SK-N-SH treated with all-trans-retinoic acid at 6 μM for 48 hours (cell line): ENCODE results near the gene PPOX.

Experiments
- ATAC-seq: fragments of 200-7000 bp; cut with Tn5 transposase; 3 replicates; pipeline ENCODE4 v1.9.1; 2020; ENCODE audit warnings: mild to moderate bottlenecking, moderate library complexity
- ARNTL ChIP-seq: fragments of 450-650 bp; formaldehyde crosslinking; IDR thresholded peaks from 2 replicates; pipeline ENCODE4 v1.5.0; 2020; ENCODE audit warnings: low read depth, mild to moderate bottlenecking, moderate library complexity, borderline replicate concordance
- BACH2 ChIP-seq: fragments of 250-450 bp; sonication (Bioruptor Pico); IDR thresholded peaks from 2 replicates; pipeline ENCODE4 v1.9.0; 2021; ENCODE audit warnings: mild to moderate bottlenecking, borderline replicate concordance
- CSDC2 ChIP-seq: fragments of 250-450 bp; sonication (Bioruptor Pico); IDR thresholded peaks from 2 replicates; pipeline ENCODE4 v1.5.0; 2020; ENCODE audit warnings: mild to moderate bottlenecking, moderate library complexity
- ESRRG ChIP-seq: fragments of 250-450 bp; sonication (Bioruptor Pico); IDR thresholded peaks from 2 replicates; pipeline ENCODE4 v1.6.1; 2021; ENCODE audit warnings: mild to moderate bottlenecking
- GLIS3 ChIP-seq: fragments of 250-450 bp; sonication (Bioruptor Pico); IDR thresholded peaks from 2 replicates; pipeline ENCODE4 v1.5.0; 2020; ENCODE audit warnings: mild to moderate bottlenecking, moderate library complexity
- ISL1 ChIP-seq: fragments of 250-450 bp; sonication (Bioruptor Pico); IDR thresholded peaks from 2 replicates; pipeline ENCODE4 v2.1.2; 2022; ENCODE audit warnings: mild to moderate bottlenecking, moderate library complexity
- OSR1 ChIP-seq: fragments of 250-450 bp; sonication (Bioruptor Pico); IDR thresholded peaks from 2 replicates; pipeline ENCODE4 v1.8.0; 2022; ENCODE audit warnings: moderate library complexity, mild to moderate bottlenecking, inconsistent platforms
- PATZ1 ChIP-seq: fragments of 250-450 bp; sonication (Bioruptor Pico); IDR thresholded peaks from 2 replicates; pipeline ENCODE4 v1.8.0; 2020; ENCODE audit warnings: mild to moderate bottlenecking, moderate library complexity, borderline replicate concordance
- POU6F1 ChIP-seq: fragments of 250-450 bp; sonication (Bioruptor Pico); IDR thresholded peaks from 2 replicates; pipeline ENCODE4 v1.8.0; 2021; ENCODE audit warnings: low read depth, mild to moderate bottlenecking, moderate library complexity, borderline replicate concordance
- RARB ChIP-seq: fragments of 250-450 bp; sonication (Bioruptor Pico); IDR thresholded peaks from 2 replicates; pipeline ENCODE4 v1.8.0; 2021; ENCODE audit warnings: mild to moderate bottlenecking, moderate library complexity
- TCF4 ChIP-seq: fragments of 250-450 bp; sonication (Bioruptor Pico); IDR thresholded peaks from 2 replicates; pipeline ENCODE4 v1.8.0; 2021; ENCODE audit warnings: mild to moderate bottlenecking, moderate library complexity, borderline replicate concordance
- TOX ChIP-seq: fragments of 250-450 bp; sonication (Bioruptor Pico); IDR thresholded peaks from 2 replicates; pipeline ENCODE4 v1.8.0; 2021; ENCODE audit warnings: mild to moderate bottlenecking, moderate library complexity, borderline replicate concordance
- ZFP3 ChIP-seq: fragments of 250-450 bp; sonication (Bioruptor Pico); IDR thresholded peaks from 2 replicates; pipeline ENCODE4 v1.5.0; 2020; ENCODE audit warnings: mild to moderate bottlenecking, moderate library complexity
- ZFP30 ChIP-seq: fragments of 450-650 bp; formaldehyde crosslinking; IDR thresholded peaks from 2 replicates; pipeline ENCODE4 v1.5.0; 2022; ENCODE audit warnings: mild to moderate bottlenecking, moderate library complexity
- ZNF565 ChIP-seq: fragments of 450-650 bp; formaldehyde crosslinking; conservative IDR thresholded peaks from 2 replicates; pipeline ENCODE4 v1.5.0; 2020; ENCODE audit warnings: low read depth, mild to moderate bottlenecking, moderate library complexity
- ZNF8 ChIP-seq: fragments of 450-650 bp; formaldehyde crosslinking; IDR thresholded peaks from 2 replicates; pipeline ENCODE4 v1.5.0; 2020; ENCODE audit warnings: mild to moderate bottlenecking, moderate library complexity
- TF ChIP-seq, protein P1 (sequence below): fragments of 250-450 bp; sonication (Bioruptor Pico); IDR thresholded peaks from 2 replicates; pipeline ENCODE4 v1.5.1; 2021; ENCODE audit warnings: mild to moderate bottlenecking, moderate library complexity
- TF ChIP-seq, protein P2 (sequence below): fragments of 250-450 bp; sonication (Bioruptor Pico); IDR thresholded peaks from 2 replicates; pipeline ENCODE4 v1.5.0; 2020; ENCODE audit warnings: mild to moderate bottlenecking, moderate library complexity

The PPOX gene

GRCh38 chr1:161198897-161199431 lies 32.7 kb downstream of the PPOX start, which contains the start of gene ADAMTS4 (continued):
- no peak for TF ChIP-seq ARNTL (CRISPR knock-in tag)
- no peak for TF ChIP-seq OSR1

DNA sequence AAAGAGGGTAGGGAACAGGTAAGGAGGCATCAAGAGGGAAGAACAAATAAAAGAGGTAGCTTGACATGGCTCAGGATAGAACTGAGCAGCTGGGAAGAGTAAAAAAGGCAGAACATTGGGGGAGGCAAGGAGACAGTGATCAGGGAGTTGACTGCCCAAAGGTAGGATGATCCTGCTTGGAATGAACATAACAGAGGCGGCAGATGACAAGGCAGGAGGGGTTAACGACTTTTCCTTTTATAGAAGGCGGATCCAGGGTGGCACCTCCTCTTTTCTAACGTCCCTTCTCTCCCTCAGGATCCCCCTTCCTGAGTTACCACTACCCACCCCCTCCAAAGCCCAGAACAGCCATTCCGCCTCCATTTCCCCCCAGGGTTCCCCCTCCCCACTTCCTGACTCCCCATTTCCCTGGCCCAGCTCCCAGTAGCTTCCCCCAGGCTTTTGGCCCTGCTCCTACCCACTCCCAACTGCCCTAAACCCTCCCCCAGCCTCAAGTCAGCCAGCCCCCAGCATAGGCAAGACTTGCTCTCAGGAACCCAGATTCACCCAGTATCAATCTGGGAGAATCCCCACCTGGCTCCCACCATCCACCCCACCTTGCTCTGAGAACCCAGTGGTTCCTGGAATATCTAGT lies 33.4 kb downstream of the PPOX start:
- no peak for ATAC-seq
- TF ChIP-seq TOX, result no peak
- TF ChIP-seq, protein P1, sequence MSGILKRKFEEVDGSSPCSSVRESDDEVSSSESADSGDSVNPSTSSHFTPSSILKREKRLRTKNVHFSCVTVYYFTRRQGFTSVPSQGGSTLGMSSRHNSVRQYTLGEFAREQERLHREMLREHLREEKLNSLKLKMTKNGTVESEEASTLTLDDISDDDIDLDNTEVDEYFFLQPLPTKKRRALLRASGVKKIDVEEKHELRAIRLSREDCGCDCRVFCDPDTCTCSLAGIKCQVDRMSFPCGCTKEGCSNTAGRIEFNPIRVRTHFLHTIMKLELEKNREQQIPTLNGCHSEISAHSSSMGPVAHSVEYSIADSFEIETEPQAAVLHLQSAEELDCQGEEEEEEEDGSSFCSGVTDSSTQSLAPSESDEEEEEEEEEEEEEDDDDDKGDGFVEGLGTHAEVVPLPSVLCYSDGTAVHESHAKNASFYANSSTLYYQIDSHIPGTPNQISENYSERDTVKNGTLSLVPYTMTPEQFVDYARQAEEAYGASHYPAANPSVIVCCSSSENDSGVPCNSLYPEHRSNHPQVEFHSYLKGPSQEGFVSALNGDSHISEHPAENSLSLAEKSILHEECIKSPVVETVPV (CRISPR knock-in tag), result no peak

DNA sequence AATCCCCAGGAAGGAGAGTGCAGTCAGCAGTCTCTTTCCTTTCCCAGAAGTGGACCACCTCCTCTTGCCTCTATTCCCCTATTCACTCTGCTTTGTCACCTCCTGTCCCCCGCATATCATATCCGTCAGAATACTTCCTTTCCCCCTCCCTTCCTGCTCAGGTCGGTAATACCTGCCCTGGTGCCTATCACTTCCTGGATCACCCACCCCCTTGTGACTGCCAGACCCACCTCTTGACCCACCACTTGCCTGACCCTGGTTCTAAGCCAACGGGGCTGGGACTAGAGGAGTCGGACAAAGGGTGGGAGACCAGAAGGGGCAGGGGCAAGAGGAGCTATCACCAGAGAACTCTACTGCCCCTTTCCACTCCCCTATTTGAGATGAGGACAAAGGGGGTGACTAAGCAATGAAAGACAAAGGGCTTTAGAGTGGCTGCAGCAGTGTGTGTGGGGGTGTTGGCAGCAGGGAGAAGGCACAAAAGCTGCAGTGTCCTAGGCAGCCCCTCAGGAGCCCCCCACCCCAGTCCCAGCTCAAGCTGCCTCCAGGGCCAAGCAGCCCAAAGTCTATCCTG lies 34.3 kb downstream of the PPOX start:
- no peak for TF ChIP-seq OSR1
- no peak for TF ChIP-seq CSDC2 (CRISPR knock-in tag)
- TF ChIP-seq, protein P2, sequence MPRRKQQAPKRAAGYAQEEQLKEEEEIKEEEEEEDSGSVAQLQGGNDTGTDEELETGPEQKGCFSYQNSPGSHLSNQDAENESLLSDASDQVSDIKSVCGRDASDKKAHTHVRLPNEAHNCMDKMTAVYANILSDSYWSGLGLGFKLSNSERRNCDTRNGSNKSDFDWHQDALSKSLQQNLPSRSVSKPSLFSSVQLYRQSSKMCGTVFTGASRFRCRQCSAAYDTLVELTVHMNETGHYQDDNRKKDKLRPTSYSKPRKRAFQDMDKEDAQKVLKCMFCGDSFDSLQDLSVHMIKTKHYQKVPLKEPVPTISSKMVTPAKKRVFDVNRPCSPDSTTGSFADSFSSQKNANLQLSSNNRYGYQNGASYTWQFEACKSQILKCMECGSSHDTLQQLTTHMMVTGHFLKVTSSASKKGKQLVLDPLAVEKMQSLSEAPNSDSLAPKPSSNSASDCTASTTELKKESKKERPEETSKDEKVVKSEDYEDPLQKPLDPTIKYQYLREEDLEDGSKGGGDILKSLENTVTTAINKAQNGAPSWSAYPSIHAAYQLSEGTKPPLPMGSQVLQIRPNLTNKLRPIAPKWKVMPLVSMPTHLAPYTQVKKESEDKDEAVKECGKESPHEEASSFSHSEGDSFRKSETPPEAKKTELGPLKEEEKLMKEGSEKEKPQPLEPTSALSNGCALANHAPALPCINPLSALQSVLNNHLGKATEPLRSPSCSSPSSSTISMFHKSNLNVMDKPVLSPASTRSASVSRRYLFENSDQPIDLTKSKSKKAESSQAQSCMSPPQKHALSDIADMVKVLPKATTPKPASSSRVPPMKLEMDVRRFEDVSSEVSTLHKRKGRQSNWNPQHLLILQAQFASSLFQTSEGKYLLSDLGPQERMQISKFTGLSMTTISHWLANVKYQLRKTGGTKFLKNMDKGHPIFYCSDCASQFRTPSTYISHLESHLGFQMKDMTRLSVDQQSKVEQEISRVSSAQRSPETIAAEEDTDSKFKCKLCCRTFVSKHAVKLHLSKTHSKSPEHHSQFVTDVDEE (CRISPR knock-in tag), result no peak
- TF ChIP-seq ZNF565 (CRISPR knock-in tag), result no peak
- no peak for TF ChIP-seq ZFP3 (CRISPR knock-in tag)
- no peak for TF ChIP-seq TCF4 (CRISPR knock-in tag)
- no peak for TF ChIP-seq TOX
- no peak for TF ChIP-seq GLIS3 (CRISPR knock-in tag)
- TF ChIP-seq POU6F1 (CRISPR knock-in tag), result no peak
- no peak for TF ChIP-seq ESRRG (CRISPR knock-in tag)
- TF ChIP-seq, protein P1 (CRISPR knock-in tag), result no peak
- TF ChIP-seq RARB (CRISPR knock-in tag), result no peak
- TF ChIP-seq BACH2 (CRISPR knock-in tag), result no peak
- no peak for ATAC-seq

DNA sequence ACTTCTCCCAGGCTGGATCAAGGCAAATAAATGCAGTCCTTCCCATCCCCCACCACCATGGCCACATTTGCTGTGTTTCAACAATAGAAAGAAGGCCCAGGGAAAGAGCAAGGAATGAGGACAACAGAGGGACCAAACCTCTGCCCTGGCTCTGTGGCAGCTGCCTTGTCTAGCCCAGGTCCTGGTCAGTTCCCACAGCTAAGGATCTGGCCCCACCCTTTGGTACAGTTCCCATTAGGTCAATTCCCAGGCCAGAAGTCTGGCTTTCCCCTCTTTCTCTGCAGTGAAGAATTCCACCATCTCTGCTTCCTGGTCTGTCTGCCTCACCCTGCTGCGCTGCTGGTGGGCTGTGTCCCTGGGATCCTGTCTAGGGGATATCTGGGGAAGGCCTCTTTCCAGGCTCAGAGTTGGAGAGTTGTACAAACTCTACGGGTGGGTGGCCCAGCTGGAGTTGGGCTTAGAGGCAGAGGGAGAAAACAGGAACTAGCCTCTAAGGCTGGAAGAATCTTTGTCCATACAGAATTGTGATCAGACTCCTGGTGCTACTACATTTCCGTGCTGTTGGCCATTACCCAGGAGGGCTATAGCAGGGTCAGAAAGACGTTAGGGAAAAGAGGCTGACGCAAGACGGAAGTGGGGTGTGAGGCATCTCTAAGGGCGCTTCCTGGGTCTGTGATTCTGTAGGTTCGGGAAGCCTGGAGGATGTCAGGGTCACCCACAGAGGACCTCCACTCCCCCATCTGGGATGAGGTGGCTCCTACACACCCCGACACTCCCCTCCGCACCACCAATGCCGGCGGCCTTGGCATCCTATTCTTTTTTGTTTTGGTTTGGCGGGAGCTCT lies 35.0 kb downstream of the PPOX start:
- no peak for TF ChIP-seq ZFP3 (CRISPR knock-in tag)
- TF ChIP-seq BACH2 (CRISPR knock-in tag), result no peak
- TF ChIP-seq ISL1 (CRISPR knock-in tag), result no peak
- no peak for TF ChIP-seq ZFP30 (CRISPR knock-in tag)
- TF ChIP-seq PATZ1 (CRISPR knock-in tag), result no peak
- TF ChIP-seq, protein P2 (CRISPR knock-in tag), result no peak
- no peak for TF ChIP-seq ZNF8 (CRISPR knock-in tag)
- TF ChIP-seq, all 23 proteins: peak for 0
- no peak for ATAC-seq
